Stimulated activated CD4-positive, alpha-beta T cell treated with anti-CD3 and anti-CD28 coated beads, Interleukin-1b, Interleukin-23, amount 100 ng/mL, for 4 hours (primary cell): ENCODE data around the gene CDC42BPB.

Experiments used
- DNase-seq, 2 donors: peaks; one replicate each; pipeline ENCODE4 v3.0.0-alpha.2; 2020; ENCODE audit warnings: low read depth in 2 of 2

CDC42BPB gene

DNA sequence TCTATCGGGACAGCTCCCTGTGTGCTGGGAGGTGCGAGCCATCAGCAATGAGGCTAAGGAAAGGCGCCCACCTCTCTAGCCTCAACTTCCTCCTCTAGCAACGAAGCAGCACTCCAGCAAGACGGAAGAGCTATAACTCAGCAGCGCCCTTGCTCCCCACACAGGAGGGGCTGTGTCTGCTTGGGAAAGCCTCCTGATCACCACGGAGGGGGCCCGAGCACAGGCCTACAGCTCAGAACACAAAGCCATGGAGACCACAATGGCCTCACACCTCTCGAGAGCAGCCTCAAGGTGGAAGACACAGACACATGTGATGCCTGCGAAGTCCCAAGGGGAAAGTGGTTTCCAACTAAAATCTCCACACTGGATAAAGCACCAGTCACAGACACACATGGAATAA is 60.4 kb downstream of the CDC42BPB start:
- no peak for DNase-seq

DNA sequence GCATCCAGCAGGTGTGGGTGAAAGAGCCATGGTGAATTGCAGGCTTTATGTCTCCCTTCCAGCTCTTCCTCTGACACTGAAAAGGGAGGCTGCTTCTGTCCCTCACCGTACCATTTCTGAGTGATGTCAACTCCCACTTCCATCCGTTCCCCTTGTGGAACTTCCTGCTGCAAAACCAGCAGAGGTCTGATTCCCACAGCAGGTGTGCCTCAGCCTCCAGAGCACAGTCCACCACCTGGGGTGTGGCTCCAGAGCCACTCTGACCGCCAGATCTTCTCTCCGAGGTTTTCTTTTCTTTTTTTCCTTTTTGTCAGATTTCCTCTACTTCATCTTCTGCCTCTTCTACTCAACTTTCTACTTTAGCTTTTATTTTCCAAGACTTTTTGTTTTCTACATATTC is 62.7 kb downstream of the CDC42BPB start:
- no peak for DNase-seq

DNA sequence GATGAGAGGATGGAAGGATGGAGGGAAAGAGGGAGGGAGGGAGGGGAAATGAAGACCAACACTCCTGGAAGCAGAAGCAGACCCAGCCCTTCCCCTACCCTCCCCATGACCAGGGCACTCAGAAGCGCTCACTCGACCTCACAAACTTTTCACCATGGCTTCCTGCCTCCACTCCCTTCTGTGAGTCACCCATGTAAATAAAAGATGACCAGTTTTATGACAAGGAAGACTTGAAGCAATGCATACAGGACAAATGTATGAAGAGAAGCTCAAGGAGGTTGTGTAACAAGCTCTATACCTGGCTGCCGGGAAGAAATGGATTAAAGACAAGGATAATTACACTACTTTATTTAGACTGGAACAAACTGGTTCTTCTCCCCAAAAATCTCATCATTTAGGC is 63.8 kb downstream of the CDC42BPB start:
- no peak for DNase-seq

DNA sequence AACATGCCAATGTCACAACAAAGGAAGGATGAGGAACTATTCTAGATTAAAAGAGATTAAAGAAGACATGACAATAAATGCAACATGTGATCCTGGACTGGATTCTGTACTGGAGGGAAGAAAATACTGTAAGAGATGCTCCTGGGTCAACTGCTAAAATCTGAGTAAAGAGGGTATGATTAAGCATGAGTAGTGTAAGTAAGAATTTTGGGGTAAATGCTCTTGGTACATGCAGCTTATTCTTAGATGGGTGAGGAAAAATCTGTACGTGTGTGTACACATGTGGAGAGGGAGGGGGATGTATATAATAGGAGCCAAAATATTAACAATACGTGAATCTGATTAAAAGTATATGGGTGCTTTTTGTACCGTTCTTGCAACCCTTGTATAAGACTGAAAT is 66.0 kb downstream of the CDC42BPB start:
- DNase-seq = no peak

DNA sequence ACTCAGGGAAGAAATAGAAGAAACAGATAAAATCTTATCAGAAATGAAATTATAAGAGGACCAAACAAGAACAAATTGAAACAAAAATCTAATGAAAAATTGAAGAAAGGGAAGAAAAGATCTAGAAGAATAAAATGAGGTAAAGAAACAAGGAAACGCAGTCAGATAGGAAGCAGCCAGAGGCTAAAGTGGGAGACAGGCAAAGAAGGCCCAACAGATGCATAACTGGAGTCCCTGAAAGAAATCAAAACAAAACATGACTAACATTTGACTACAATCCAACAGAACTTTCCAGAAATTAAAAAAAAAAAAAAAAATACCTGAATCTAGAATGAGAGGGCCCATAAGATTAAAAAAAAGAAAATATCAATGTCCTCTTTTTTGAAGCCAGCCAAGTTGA is 69.3 kb downstream of the CDC42BPB start:
- no peak for DNase-seq

DNA sequence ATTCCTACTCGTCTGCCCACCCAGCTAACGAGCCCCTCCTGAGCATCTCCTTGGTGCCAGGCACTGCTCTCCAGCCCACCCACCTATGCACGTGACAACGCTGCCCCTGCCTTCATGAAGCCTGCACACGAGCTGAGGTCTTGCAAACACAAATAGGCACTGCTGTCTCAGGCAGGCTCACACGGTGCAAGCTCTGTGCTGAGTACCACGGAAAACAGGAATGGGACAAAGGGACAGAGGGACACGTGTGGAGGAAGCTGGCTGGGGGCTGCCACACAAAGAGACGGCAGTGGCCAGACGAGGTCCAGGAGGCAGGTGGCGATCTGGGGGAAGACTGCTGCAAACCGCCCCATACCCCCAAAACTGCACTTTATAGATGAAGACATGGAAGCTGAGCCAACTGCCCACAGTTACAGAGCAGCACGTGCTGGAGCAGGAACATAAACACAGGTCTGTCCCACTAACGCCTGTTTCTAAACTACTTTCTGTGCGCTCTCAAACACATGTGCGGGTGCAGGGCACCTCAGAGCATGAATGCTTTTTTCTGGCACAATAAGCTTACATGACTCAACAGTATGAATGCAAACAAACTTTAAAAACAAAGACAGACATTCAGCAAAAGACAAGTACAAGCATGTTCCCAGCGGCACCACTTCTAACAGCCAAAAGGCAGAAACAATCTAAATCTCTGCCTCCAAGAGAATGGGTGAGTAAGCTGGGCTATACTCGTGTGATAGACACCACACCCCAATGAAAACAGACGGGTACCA is 70.4 kb downstream of the CDC42BPB start:
- no peak for DNase-seq

DNA sequence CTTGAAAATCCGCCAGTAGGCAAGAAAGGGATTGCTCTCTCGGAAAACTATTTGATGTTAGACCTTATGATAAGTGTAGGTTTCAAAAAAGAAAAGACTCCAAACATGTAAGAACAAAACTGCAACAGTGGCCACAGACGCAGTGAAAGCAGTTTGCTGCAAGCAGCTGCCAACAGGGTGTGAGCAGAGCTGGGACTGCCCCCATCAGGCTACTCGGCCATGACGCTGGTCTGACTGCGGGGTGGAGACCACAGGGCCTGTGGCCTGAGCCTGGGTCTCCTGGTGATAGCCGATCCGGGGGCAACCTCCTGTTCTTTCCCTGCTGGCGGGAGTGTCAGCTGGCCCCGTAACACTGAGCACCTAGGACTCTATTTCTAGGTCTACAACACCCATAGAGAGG is 71.7 kb downstream of the CDC42BPB start:
- no peak for DNase-seq

DNA sequence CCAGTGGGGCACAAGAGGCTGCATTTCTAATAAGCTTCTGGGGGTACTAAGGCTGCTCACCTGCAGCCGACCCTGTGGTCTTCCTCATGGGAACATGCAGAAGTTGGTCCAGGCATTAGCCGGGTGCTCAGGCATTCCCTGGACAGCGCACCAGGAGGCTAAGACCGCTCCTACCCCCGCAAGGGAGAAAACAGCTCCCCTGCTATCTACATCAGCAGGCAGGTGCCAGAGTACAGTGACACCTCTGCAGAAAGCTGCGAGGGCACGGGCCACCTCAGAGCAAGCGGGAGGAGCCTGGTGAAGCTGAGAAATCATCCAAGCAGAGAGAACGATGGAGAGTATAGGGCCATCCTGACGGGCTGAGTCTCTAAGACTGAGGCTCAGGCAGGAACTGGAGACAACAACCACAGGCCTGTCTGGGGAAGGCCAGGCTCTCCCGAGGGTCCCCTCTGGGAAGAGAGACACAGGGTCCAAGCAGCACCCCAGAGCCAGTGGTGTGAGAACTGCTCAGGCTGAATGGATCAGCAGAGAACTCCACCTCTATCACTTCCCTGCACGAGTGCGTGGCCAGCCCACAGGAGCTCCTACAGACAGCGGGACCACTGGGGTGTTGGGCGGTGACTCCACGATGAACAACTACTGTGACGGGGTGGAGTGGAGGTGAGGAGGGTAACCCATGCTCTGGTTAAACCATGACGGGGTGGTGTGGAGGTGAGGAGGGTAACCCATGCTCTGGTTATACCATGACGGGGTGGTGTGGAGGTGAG is 72.8 kb downstream of the CDC42BPB start:
- DNase-seq = no peak

DNA sequence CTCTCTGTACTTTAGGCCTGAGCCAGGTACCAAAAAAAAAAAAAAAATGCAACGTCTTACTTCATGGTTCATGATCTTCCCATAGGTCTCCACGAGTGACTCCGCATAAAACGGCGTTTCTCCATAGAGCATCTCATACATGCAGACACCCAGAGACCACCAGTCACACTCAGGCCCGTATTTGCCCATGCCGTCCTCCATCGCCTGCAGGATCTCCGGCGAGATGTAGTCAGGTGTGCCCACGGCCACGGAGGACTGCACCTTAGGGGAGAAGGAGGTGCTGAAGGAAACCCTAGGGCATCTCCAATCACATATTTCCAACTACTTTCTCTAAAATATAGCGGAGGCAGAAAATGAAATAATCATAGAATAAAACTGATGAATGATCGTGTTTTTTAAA is 73.9 kb downstream of the CDC42BPB start:
- no peak for DNase-seq

DNA sequence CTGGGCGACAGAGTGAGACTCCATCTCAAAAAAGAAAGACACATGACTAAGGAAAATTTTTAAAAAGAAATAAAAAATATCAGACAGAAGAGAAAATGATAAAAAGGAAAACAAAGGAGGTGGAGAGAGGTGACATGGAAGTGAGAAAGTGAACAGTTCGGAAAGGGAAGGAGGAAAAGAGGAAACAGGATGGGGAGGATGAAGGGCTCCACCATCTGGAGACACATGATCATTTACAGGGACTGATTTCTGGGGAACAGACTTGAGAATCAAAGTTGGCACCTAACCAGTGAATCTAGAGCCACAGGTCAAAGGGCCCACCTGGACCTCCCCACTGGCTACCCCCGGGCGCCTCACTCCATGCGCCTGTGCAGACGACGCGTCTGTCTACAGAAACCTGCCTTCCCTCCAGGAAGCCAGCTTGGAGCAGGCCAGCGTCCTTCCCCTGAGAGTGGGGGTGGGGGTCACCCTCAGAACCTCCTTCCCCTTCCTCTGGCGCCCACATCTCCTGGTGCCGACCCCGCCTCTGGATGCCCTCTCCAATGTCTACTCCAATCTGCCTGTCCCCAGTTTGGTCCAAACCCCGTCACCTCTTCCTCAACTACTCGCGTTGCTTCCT is 74.4 kb downstream of the CDC42BPB start:
- DNase-seq = no peak

DNA sequence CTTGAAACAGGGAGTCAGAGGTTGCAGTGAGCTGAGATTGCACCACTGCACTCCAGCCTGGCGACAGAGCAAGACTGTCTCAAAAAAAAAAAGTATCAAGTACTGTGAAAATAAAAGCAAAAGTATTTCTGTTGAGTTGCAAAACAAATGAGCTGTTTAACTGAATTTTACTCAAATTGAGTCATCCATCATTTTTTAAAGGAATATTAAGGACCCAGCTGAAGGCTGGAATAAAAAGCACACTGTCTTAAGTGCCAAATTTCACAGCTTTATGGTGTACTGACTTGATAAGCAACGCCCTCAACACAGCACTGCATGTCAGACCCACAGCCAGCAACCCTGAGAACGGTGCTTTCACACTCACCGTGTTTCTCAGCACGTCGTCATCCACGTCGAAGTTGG is 76.9 kb downstream of the CDC42BPB start:
- no peak for DNase-seq

DNA sequence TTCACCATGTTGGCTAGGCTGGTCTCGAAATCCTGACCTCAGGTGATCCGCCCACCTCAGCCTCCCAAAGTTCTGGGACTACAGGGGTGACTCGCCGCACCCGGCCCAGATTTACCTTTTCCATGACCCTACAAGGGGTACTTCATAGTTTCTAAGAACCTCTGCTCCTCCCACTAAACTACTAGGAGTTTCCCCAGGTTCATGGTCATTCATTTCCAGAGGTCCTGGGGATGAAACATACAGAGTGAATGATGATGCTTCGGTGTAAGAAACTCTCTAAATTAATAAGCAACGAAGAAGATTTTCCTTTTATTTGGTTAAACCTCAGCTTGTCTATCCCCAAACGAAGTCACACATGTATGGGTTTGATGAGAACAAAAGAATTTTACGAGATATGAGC is 77.9 kb downstream of the CDC42BPB start:
- DNase-seq = no peak

DNA sequence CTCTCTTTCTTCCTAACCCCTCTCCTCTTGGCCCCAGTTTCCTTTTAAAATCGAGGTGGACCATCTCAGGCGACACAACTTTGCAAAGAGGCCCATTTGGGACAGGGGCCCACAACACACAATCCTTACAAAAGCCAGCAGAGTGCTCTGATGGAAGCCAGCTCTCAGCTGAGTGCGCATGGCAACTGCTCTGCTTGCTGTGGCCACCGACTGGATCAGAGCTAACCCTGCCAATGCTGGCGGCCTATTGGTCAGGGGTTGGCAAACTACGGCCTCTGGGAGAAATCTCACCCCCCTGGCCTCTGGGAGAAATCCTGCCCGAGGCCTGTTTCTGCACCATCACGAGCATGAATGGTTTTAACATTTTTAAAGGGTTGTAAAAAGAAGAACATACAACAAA is 79.9 kb downstream of the CDC42BPB start:
- DNase-seq = no peak

DNA sequence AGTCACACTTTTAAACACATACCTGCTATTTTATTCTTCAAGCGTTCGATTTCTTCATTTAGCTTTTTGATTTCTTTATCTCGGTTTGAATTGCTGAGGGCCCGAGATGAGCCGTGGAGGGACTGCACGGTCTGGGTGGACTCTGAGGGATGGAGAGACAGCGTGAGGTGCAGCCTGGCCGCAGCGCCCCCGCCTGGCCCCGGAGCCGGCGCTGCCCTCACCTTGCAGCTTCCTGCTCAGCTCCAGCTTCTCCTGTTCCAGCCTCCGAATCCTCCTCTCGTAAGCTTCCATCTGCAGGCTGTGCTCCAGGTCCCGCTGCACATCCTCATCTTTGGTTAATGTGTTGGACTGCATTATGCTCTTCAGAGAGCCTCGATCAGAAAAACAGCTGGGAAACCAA is 81.7 kb downstream of the CDC42BPB start:
- DNase-seq = no peak

DNA sequence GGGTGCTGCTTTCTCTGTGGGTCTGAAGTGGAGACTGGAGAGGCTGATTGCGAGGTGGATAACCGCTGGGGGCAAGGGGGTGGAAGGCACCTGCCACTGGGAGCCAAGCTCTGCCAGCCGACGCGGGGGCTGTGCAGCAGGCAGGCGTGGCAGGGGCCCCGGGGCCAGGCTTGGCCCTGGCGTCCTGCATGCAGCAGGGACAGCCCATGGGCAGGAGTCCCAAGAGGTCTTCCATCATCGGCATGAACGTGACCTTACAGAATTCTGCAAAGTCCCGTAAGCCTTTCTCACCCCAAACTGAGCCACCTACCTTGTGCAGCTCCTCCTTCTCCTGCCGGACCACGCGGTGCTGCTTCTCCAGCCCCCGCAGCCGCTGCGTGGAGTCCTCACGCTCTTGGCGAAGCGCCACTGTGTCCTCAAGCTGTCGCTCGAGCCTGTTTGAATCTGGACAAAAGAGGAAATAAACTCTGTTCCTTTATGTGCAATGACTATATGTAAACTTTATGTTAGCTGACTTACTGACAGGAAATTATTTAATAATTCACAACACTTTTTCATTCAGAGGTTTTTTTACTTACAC is 83.6 kb downstream of the CDC42BPB start:
- no peak for DNase-seq

DNA sequence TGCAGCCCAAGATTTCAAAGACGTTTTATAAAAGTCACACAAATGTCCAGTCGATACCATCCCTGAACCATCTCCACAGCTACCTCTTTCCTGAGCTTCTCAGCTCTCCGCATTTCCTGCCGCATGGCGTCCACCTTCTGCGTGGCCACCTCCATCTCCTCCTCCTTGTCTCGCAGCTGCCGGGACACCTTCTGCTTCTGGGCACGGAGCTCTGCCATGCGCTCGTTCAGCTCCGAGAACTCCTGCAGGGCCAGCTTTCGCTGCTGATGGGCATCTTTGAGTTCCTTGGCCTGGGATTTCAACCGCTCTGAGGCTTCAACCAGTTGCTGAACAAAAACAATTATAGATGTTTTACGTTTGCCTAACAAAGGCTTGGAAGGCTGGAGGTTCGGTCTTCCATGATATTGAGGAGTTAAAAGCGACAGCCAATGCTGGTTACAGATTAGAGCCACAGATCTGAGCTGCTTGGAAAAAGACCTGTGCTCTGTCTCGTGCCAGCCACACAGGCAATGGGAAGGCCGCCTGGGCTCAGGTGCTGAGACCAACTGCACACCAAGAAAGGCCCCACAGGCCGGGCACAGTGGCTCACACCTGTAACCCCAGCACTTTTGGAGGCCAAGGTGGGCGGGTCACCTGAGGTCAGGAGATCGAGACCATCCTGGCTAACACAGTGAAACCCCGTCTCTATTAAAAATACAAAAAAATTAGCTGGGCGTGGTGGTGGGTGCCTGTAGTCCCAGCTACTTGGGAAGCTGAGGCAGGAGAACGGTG is 85.3 kb downstream of the CDC42BPB start:
- no peak for DNase-seq

DNA sequence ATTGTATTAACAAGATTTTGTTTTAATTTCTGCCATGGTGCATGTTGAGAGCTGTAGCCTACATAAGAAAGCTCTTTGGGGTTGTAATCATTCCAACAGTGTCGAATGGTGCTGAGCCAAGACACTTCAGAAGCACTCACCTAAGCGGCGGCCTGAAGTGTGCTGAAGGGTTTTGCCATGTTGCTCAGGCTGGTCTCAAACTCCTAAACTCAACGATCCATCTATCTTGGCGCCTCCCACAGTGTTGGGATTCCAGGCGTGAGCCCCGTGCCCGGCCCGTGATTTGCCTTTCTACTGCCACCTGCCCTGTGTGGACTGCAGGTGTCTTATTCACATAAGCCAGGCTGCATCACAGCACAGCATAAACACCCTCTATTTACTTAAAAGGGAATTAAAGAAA is 86.0 kb downstream of the CDC42BPB start:
- DNase-seq = no peak

DNA sequence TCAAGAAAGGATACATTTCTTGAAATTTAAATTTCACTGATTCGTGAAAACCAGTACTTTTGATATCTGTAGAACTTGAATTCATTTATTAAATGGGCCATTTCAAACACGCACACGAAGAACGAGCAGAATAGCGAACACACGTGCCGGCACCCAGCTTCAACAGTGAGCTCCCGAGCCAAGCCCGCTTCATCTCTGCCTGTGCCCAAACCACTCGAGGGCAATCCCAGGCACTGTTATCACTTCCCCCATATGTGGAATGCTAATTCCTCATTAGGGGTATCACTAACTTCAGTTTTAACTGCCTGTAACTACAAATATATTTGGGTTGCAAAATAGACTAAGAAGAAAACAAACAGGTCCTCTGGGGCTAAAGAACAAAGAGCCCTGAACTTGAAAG is 86.9 kb downstream of the CDC42BPB start:
- DNase-seq = no peak

DNA sequence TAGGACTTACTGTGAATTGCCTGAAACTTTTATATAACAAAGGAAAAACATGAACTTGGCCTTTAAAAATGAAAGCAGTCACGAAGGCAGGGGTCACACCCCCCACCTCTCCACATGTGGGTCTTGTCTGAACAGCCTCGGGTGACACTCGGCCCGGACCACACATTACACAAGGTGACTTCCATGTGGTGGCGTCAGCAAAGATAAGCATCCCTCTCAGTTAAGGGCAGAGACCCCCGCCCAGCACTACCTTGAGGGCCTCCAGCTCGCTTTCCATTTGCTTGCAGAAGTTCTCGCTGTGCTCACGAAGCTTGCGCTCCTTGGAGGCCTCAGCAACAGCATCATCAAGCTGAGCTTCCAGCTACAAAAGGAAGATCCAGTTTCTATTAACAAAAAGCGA is 87.4 kb downstream of the CDC42BPB start:
- no peak for DNase-seq

DNA sequence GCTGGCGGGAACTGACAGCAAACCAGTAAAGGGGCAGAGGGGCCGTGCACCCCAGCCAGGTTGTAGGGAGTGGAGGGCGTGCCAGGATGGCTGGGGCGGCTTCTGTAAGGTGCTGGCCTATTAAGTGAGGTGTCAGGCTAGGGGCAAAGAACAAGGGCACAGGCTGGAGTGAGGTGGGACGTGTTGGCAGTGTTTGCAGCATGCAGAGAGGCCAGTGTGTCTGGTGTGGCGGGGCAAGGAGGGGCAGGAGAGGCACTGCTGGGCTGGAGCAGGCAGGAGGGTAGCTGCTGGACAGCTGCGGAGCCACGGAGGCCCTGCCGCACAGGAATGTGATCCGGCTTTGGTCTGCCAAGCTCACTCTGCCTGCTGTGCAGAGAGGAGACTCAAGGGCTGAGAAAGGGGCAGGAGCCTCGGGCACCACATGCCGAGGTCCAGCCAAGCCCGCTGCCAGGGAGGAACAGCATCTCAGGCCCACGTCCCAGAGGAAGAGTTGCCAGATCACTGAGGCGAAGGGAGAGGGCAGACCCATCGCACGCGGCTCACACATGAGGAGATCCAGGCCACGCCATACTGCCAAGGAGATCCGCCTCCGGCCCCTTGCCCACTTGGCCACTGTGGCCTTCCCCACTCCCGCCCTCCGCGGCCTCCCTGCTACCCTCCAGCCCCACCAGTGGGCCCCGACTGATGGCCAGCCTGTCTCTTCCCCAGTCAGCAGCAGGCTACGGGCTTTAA is 88.1 kb downstream of the CDC42BPB start:
- DNase-seq = no peak

DNA sequence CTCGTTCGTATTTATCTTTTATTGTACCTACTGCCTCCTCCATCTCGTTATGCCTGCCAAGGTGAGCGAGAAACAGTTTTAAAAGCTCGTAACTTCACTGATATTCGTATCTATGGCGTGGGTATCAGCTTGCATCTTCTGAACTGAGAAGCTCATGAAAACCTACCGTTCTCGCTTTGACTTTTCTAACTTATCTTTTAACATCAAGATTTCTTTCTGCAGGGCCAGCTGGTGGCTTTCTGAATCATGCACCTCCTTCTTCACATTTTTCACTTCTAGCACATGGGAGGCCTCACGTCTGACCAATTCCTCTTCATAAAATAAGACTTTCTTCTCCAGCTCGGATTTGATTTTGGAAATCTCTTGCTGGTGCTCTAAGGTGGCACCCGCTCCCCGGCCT is 89.0 kb downstream of the CDC42BPB start:
- no peak for DNase-seq
